ENCODE results near the gene NRBP1. TPM values are rescaled to one million over a fixed set of nuclear protein-coding genes. Genes with fewer than 3 reads are reported as not detected.

The NRBP1 gene
- 138 and 153 TPM in 2 replicates for total RNA-seq (2014; rRNA removed; shearing (Covaris generic))

DNA sequence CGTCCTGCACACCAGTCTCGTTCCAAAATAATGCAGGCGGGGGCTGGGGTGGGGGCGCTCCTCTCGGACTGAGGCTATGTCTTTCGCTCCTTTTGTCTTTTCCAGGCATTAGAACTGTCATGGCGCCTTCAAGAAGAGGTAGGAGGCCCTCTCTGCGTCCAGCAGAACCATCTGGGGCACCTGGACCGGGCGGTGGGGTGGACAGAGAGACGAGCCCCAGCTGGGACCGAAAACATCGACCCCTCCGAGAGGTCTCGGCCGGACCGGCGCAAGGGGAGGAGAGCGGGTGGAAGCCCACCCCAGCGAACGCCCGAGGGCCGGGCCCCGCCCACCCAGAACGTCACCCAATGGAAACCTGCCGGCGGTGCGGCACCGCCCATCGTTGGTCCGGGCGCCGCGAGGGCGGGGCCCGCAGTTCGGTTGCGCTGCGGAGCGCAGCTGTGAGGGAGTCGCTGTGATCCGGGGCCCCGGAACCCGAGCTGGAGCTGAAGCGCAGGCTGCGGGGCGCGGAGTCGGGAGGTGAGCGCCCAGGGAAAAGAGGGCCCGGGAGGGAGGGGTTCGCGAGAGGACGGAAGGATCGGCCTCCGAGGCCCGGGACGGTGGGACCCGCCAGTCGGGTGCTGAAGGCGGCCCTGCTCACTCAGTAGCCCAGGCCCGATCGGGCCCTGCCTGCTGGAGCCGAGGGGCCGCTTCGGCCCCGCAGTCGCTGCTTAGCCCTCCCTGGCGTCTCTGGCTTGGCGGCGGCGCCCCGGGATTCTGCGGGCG, at the start of gene NRBP1:
NRBP1 (plus strand) TSS at position 419 of the 765 bp plus-strand sequence. CDS start 4,643 bp downstream, outside the sequence.
- DNase-seq (ENCODE audit: low read depth): peak; percentile 90

DNA sequence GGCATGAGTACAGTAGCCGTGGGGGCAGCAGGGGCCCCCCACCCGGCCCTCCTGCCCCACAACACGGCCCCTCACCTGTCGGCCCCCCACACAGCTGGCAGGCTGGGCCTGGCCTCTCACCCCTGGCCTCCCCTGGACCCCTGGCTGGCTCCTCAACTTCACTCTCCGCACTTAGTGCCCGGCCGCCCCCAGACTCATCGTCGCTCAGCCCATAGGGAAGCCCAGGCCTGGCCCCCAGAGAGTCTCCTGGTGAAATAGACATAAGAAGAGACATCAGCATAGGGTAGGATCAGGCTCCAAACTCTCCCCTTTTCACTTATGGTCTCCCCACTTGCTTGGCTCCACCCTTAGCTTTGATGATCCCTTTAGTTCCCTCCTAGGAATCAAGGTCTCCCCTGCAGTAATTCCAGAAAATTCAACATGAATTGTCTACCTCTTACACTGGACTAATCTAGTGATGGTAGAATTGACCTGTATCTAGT, 49.6 kb upstream of the NRBP1 start:
- no peak for DNase-seq (ENCODE audit: low read depth)

- DNase-seq (ENCODE audit: low read depth): no peak
Observed at GRCh38 chr2:27379383-27379835, 49.0 kb upstream of the NRBP1 start.

DNA sequence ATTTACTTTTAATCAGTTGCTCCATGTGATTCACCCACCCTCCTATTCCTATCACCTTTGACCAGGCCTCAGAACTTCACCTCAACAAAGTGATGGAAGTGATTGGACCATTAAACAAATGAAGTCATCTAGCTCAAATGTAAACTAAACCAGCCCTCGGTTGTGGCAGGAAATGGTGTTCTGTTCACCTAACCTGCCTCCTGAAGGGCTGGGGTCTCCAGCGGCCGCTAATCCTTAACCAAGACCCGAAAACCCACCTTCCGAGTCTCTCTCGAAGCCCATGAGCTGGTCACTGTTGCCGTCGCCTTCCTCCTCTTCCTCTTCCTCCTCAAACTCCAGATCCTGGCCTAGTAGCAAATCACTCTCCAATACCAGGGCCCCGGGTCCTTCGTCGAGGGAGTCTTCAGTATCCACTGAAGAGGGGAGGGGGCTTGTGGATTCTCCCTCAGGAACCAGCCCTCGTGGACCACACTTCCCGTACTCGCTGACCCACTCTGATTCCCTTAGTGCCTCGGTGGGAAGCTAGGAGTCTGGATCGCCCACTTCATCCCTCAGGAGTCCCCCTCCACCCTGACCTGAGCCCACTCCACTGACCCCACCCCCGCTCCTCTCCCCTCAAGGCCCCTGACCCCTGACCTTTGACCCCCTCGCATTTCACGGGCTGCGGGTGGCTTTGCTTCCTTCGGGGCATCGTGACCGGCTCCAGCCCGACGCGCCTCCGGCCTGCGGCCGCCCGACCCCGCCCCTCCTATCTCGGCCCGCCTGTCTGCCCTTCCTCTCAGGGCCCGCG, 48.4 kb upstream of the NRBP1 start:
- DNase-seq (ENCODE audit: low read depth): peak; percentile 29

DNA sequence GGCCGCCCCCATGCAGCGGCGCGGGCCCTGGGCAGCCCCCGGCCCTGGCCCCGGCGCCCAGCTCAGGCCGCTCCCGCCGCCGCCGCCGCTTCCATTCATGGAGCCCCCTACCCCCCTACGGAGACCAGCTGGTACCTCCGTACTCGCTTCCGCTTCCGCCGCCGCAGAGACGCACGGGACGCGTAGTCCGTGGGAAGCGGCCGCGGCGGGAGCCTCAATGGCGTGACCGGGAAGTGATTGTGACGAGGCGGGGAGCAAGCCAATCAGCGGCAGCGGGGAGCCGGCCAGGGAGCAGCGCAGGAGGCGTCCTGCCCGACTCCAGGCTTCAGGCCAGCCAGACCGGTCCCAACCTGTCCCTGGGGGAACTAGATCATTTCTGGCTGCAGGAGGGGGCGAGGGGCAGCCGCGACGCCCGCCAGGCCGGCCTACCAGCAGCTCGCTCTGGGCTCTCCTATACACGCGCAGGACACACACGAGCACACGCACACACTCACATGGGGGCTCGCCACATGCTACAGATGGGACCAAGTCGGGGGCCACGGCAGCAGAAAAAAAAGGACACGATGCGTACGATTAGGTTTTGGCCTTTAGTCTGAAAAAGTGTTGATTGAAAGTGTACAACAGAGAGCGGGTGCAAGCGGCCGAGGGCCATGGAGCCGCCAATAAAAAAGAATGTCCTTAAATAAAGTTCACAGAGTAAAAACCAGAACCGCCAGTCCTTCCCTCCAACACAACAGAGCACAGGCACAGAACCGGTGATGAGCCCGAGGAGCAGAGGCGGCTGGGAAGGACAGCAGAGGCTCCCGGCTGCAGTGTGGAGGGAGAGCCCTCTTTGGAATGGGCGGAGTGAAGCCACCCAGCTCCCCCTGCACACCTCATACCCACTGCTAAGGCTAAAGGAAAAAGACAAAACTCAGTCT, 47.5 kb upstream of the NRBP1 start, which contains the start of gene ZNF513:
ZNF513 (minus strand) TSS at position 109 of the 920 bp plus-strand sequence. CDS start 208 bp downstream, outside the sequence.
- peak; percentile 93 for DNase-seq (ENCODE audit: low read depth)

DNA sequence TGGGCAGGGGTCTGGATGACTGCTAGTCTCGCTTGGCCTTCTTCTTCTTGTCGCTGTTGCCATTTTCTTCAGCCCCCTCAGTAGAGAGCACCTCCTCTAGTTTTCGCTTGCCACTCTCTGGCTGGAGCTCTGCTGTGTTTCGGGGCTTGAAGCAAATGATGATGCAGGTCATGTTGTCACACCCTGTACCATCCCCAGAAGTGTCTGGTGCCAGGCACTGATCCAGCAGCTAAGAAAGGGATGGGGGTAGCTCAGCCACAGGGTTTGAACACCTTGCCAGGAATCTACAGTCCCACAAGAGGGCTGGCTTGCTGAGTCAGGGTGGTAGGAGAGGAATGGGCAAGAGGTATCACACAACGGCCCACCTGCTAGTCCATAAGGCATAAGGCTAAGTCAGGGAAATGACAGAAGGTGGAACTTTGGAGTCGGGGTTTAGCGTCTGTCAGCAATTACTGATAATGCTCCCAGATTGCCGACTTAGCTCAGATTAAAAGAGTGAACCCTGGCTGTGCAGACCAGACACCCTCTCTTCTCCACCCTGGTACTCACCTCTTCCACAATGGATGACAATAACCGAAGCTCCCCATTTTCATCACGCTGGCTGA, 46.8 kb upstream of the NRBP1 start:
- DNase-seq (ENCODE audit: low read depth): no peak

DNA sequence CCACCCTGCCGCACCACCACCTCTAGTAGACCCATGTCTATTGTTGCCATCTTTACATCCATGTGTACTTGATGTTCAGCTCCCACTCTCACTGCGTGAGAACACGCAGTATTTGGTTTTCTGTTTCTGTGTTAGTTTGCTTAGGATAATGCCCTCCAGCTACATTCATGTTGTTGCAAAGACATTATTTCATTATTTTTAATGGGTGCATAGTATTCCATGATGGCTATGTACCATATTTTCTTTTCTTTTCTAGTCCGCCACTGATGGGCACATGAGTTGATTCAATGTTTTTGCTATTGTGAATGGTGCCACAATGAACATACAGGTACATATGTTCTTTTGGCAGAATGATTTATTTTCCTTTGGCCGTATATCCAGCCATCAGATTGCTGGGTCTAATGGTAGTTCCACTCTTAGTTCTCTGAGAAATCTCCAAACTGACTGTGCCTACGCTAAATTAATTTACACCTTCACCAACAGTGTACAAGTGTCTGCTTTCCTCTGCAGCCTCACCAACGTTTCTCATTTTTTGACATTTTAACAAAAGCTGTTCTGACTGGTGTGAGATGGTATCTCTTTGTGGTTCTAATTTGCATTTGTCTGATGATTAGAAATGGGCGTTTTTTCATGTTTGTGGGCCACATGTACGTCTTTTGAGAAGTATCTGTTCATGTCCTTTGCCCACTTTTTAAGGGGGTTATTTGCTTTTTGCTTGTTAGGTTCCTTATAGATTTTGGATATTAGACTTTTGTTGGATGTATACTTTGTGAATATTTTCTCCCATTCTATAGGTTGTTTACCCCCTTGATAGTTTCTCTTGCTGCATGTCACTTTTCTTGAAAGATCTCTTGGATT, 37.4 kb upstream of the NRBP1 start:
- DNase-seq (ENCODE audit: low read depth): no peak

DNA sequence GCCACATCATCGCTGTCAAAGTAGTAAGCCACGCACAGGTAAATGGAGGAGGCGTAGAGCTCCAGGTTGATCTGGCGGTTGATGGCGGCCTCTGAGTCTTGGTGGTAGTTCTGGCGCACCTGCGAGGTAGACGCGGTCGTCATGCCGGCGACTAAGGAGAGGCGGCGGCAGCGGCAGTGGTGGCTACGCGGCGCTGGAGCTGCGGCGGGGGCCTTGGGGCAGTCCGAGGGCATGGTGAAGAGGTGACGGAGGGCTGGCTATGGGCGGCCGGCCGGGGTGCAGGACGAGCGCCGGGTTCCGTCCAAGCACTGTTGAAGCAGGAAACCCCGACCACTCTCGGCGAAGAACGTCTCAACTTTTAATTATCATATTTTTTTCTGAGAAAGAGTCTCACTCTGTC, 35.2 kb upstream of the NRBP1 start:
- DNase-seq (ENCODE audit: low read depth): no peak

- DNase-seq (ENCODE audit: low read depth): no peak
Observed at GRCh38 chr2:27398962-27399361, 29.5 kb upstream of the NRBP1 start.

- DNase-seq (ENCODE audit: low read depth): no peak
Observed at GRCh38 chr2:27400348-27401135, 27.9 kb upstream of the NRBP1 start.

GRCh38 chr2:27407798-27408491, 20.5 kb upstream of the NRBP1 start:
- DNase-seq (ENCODE audit: low read depth): peak; percentile 55

DNA sequence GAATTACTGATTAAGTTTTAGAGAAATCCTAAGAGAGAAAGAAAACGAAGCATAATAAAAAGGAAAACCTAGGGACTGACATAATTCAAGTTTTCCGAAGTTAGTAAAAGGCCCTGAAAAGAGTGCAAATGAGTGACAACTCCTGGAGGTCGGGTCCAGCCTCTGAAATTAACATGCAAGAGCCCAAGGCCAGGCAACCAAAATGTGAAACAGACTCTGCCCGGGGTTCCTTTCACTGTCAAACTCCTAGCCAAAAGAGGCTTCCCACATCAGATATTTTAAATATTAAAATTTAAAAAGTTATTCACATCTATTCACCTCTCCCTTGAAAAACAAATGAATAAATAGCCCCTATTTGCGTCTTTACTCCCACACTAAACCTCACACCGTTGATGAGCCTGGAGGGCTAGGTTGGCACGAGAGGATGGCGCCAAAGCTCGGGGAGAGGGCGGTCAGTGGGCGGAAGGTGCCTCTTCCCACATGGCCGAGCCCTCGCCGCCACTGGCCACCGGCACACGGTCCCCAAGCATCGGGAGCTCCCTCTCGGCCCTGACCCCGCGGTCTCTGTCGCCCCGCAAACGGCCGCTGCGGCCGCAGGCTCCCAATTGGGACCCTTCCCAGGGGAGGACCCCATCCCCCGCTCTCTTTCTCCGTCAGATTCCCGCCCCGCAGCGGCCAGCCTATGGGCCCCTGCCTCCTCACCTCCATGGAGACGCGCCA, 19.7 kb upstream of the NRBP1 start:
- peak; percentile 25 for DNase-seq (ENCODE audit: low read depth)

- peak; percentile 92 for DNase-seq (ENCODE audit: low read depth)
Observed at GRCh38 chr2:27409321-27410073, 18.9 kb upstream of the NRBP1 start, which contains the start of gene PPM1G. TSS of gene PPM1G (minus strand) at chr2:27409591. CDS start at chr2:27409422, 169 bp downstream.

GRCh38 chr2:27412419-27413152, 15.8 kb upstream of the NRBP1 start:
- DNase-seq (ENCODE audit: low read depth): no peak

DNA sequence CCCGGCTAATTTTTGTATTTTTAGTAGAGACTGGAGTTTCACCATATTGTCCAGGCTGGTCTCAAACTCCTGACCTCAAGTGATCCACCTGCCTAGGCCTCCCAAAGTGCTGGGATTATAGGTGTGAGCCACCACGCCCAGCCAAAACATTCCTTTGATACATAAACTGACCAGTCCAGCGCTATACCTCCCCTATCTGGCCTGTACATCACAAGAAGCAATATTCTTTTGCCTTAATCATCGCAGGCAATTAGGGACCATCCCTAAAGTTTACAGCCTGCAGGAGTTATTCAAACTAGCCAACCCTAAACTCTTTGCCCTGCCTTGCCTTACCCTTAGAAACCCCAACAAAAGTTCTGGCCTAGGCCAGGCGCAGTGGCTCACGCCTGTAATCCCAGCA, 12.3 kb upstream of the NRBP1 start:
- DNase-seq (ENCODE audit: low read depth): no peak

DNA sequence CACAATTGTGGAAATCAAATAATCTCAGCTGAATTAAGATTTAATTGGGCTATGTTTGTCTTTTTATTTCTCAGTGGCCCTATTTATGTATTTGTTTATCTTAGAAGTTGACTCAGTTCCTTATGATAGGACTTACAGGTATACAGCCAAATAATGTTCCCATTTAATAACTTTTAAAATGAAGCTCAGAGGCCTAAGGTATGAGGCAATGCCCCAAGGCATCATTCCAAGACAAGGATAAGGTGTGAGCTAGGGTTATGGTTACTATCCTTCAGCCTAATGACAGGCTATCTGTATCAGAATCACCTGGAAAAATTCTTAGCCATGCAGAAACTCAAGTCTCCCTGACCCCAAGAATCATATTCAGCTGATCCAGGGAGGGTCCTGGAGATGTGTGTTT, 7.4 kb upstream of the NRBP1 start:
- no peak for DNase-seq (ENCODE audit: low read depth)
